ENCODE data around the gene C1orf21. TPM values are rescaled to one million over a fixed set of nuclear protein-coding genes. Genes with fewer than 3 reads are reported as not detected.

Gene C1orf21
- total and polyA plus RNA-seq, 2 of the 4 experiments (the other 2 are of a cell fraction), result 6.4 to 9.9 TPM

DNA sequence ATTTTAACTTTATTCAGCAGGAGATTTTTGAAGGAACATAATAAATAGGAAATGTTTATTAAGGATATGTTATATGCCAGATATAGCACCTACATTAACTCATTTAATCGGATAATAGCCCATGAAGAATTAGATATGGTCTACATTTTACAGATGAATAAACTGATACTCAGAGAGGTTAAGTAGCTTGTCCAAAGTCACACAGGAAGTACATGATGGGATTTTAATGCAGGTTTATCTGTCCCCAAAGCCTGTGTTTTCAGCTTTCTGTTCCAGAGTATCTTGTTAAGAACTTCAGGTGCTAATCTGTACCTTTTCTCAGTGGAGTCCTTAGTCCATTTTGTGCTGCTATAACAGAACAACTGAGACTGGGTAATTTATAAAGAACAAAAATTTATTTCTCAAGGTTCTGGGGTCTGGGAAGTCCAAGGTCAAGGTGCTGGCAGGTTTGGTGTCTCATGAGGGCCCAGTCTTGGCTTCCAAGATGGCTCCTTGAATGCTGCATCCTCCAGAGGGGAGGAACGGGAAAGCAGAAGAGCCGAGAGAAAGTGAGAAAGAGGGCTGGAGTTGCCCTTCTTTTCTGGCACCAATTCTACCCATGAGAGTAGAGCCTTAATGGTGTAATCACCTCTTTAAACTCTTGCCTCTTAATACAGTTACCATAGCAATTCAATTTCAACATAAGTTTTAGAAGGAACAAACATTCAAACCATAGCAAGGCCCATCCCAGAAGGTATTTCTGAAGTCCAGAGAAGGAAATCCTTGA lies 17.3 kb downstream of the C1orf21 start:
- H2BK5ac ChIP-seq (ENCODE audit: low read depth, low read length, poor library complexity, severe bottlenecking), result no peak overlapping the region
- no peaks in the 10 kb centered on the region for H3K36me3 ChIP-seq (ENCODE audit: control insufficient read depth, insufficient read depth, low read length)
- BruUV-seq (replicated peaks), result no TSS peak
- H3K4me3 ChIP-seq (ENCODE audit: insufficient read depth, low read depth, low read length), result no peak overlapping the region
- H4K91ac ChIP-seq (ENCODE audit: insufficient read depth, low read depth, low read length), result no peak overlapping the region
- H2AK9ac ChIP-seq (replicated peaks; ENCODE audit: low read depth, low read length, poor library complexity), result no peak overlapping the region
- ATAC-seq (ENCODE audit: low read depth) (no peak), DNase-seq (no peak)
- no peak overlapping the region for H3K27ac ChIP-seq (ENCODE audit: insufficient read depth, low read length)
- no peak overlapping the region for H2AFZ ChIP-seq (replicated peaks; ENCODE audit: low read length, poor library complexity)
- TF ChIP-seq MAFK (IDR thresholded peaks at IDR 0.05; ENCODE audit: low read depth, low read length) (no peak), CHD1 (IDR thresholded peaks at IDR 0.05; ENCODE audit: low read depth, low read length) (no peak), NFE2L2 (IDR thresholded peaks at IDR 0.05; ENCODE audit: low read depth, low read length) (no peak), RAD21 (IDR thresholded peaks at IDR 0.05; ENCODE audit: low read length) (no peak), MXI1 (IDR thresholded peaks at IDR 0.05; ENCODE audit: borderline replicate concordance, low read depth, low read length) (no peak)
- H3K14ac ChIP-seq (replicated peaks; ENCODE audit: low read depth, low read length), result no peak overlapping the region
- CTCF ChIA-PET, result interaction anchor here (1.0 kb wide), 2 partner anchors 13 to 325 kb away, joined by 3 read pairs; no protein-coding TSS in a partner anchor
- no peak overlapping the region for H2AK5ac ChIP-seq (ENCODE audit: low read depth, low read length)
- no peak overlapping the region for H3K4ac ChIP-seq (ENCODE audit: low read depth, low read length)
- no peak overlapping the region for H2BK15ac ChIP-seq (ENCODE audit: low read depth, low read length)
- POLR2A ChIA-PET (ENCODE audit: unreplicated experiment), result no interaction called here
- no peak overlapping the region for H4K8ac ChIP-seq (ENCODE audit: low read depth in 2 of 2, low read length in 2 of 2)
- no peak overlapping the region for H3K18ac ChIP-seq (ENCODE audit: low read depth, low read length)
- no peak overlapping the region for H2BK20ac ChIP-seq (ENCODE audit: low read depth, low read length)
- in situ Hi-C loops (cut with MboI; ENCODE audit: low sequenced_read_pairs) (no loop called here), dilution Hi-C loops (cut with HindIII; ENCODE audit: low sequenced_read_pairs, unreplicated experiment) (no loop called here), intact Hi-C loops (cut with micrococcal nuclease) (no loop called here)
- H3K23ac ChIP-seq (ENCODE audit: low read depth, low read length), result no peak overlapping the region
- H3K56ac ChIP-seq (ENCODE audit: extremely low read depth, insufficient read depth, low read length), result no peak overlapping the region
- H3K4me1 ChIP-seq (ENCODE audit: control insufficient read depth, insufficient read depth, low read length), result peaks cover 8% of the 10 kb centered on the region
- no peak overlapping the region for H4K5ac ChIP-seq (ENCODE audit: low read depth, low read length)
- H3K9me3 ChIP-seq (ENCODE audit: control insufficient read depth, insufficient read depth, low read length), result no peaks in the 10 kb centered on the region
- 0 out of 2 replicates have a peak, but pooled peaks cover 4% of the 10 kb centered on the region for H3K27me3 ChIP-seq (ENCODE audit: control insufficient read depth, insufficient read depth, low read length)
- no peaks in the 10 kb centered on the region for H3K9me1 ChIP-seq (ENCODE audit: insufficient read depth, low read length)
- H3K79me1 ChIP-seq (ENCODE audit: low read depth in 1 of 2, low read length in 2 of 2), result peaks cover 5 to 15% of the 10 kb centered on the region in 2 experiments; a peak in 3 of 4 replicates
- no CpG with 5 or more reads among the region's 3 CpGs for WGBS, 2 experiments (ENCODE audit: extremely low coverage in 2 of 2, insufficient read length in 1 of 2)
- no peak overlapping the region for H2BK120ac ChIP-seq (ENCODE audit: low read depth, low read length)
- H3K9ac ChIP-seq (ENCODE audit: low read depth, low read length), result no peak overlapping the region
- no peak overlapping the region for H3K4me2 ChIP-seq (ENCODE audit: low read depth, low read length)
- H4K20me1 ChIP-seq (ENCODE audit: insufficient read depth, low read length), result peaks cover 15% of the 10 kb centered on the region
